LNCaP clone FGC (cell line): Measurements from ENCODE around the gene TTC39B.

Experiments
- DNase-seq: peaks from one replicate; pipeline ENCODE4 v3.0.0-alpha.2; 2011; ENCODE audit warnings: low read depth
- H3K4me3 ChIP-seq: 2 replicates; pipeline ENCODE4 v1.5.1; 2011; ENCODE audit warnings: mild to moderate bottlenecking, low read depth, low read length, control low read depth
- CTCF ChIP-seq: IDR thresholded peaks from 2 replicates; pipeline ENCODE4 v1.5.1; 2012; ENCODE audit warnings: mild to moderate bottlenecking; ENCODE audit not compliant: control insufficient read depth, insufficient read depth; ENCODE audit errors: extremely low read depth

Gene TTC39B

DNA sequence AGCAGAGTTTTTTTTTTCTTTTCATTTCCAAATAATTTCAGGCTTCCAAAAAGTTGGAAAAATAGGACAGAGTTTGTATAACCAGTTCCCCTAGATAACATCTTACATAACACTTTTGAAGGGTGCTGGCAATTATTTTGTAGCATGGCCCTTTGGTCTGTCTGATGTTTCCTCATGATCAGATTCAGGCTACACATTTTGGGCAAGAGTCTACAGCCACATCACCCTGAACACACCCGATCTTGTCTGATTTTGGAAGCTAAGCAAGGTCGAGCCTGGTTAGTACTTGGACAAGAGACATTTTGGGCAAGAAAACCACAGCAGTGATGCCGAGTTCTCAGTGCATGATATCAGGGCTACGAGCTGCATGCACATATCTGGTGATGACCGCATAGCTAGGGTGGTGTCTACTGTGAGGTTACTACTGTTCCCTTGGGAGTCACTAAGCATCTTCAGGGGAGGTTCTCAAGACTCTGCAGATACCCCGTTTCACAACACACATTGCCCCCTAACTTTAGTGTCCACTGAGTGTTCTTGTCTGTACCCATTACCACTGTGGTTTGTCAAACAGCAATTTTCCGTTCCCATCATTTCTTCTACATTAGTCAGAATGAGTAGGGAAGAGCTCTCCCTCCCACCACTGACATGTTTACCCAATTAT lies 86.2 kb downstream of the TTC39B start:
- no peak for DNase-seq
- no peak for TF ChIP-seq CTCF
- no peak overlapping the region for H3K4me3 ChIP-seq

DNA sequence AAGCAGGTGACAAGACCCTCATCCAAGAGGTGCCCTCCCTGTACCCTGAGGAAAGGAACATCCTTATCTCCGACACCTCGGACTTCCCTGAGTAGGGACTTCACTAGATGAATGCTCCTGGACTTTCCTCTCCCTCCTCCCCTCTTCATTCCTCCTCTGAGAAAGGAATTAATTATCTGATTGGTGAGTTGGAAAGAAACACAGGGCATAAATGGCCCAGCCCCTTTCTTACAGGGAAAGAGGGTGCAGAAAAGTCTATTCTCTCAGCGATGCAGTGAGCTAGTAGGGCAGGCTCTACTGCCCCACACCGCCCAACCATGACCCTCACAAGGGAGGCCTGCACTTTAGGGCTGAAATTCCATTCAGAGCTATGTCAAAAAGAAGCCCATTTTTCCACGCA lies 87.5 kb downstream of the TTC39B start:
- H3K4me3 ChIP-seq = no peak overlapping the region
- no peak for TF ChIP-seq CTCF
- no peak for DNase-seq

DNA sequence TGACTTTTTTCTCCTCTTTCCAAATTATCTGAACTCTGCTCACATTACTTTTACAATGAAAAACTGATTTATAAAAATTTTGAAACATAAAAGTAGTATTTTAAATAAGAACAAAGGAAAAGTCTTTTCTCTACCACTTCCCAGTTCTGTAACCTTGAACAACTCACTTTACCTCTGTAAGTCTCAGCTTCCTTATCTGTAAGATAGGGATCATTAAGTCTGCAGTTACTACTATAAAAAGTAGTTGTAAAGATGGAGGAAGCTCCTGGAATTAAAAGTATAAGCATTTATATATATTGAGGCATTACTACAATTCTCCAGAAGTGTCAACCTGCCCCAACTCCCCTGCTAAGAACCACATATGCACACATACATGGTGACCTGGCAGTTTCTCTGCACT lies 88.0 kb downstream of the TTC39B start:
- no peak overlapping the region for H3K4me3 ChIP-seq
- no peak for DNase-seq
- TF ChIP-seq CTCF = no peak

GRCh38 chr9:15213249-15213648 lies 93.8 kb downstream of the TTC39B start:
- DNase-seq = no peak
- TF ChIP-seq CTCF = no peak
- H3K4me3 ChIP-seq = no peak overlapping the region

DNA sequence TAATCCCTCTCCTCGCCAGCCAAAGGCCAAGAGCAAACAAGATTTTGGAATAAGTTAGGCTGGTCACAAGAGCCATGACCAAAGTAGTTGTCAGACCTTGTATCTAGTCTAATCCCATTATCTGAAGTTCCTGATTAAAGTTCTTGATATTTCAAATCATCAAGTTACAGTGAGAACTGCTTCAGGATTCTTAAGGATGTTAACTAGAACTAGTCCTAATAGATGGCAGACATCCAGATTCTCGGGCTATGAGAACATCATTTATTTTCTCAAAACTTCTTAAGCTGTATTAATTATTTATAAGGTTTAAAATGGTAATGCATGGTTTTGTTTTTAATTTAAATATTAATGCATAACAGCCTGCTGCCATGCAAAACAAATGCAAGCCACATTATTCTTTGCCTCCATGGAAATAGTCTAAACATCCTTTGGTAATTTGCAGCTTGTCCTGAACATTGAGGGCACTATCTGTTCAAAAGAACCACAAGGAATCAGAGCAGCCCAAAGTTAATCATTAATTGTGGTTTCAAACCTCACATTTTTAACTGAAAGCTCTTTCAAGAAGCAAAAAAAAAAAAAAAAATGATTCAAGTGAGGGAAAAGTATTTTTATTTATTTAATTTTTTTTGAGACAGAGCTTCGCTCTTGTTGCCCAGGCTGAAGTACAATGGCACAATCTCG lies 95.1 kb downstream of the TTC39B start:
- H3K4me3 ChIP-seq = no peak overlapping the region
- TF ChIP-seq CTCF = no peak
- no peak for DNase-seq

DNA sequence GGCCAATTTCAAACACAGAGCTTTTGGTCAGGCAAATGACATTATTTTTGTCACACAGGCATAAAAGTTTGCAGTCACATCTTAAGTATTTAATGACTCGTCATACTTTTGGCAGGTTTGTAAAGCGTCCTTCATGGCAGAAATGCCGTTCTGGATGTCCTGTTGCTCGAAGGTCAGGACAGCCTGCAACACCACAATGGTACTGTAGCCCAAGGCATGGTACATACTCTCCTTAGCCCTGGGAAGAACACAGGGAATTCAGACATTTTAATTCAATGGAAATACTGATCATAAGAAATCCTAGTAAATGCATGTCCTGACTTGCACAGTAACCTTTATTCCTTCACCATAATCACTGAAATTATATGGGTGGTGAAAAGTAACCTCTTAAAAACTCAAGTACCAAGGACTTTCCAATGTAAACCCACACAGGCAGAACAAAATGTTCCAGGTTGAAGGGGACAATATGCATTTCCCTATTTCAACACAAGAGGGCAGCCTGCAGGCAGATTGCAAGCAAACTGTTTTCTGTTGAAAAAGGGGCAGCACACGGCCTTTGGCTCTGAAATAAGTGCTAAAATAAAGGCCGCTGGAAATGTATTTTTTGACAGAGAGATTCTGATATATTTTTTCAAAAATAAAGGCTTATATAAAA lies 95.7 kb downstream of the TTC39B start:
- peak; percentile 93 for TF ChIP-seq CTCF
- H3K4me3 ChIP-seq = no peak overlapping the region
- peak; percentile 72 for DNase-seq
